Measurements from ENCODE around the gene SLC13A1.
"Not testable (repeated sequence)": the region's sequence is repeated elsewhere in the genome, so short reads cannot be mapped to it uniquely, and the experiment has no call there.

The SLC13A1 gene

GRCh38 chr7:123199883-123200282 lies at the start of gene SLC13A1:
SLC13A1 (minus strand) TSS chr7:123199969; CDS start chr7:123199946, 23 bp downstream.
- no peak for DNase-seq

- no peak for DNase-seq
These were observed 45.0 kb upstream of the SLC13A1 start for GRCh38 chr7:123244768-123245167.

GRCh38 chr7:123242467-123243092 lies 42.8 kb upstream of the SLC13A1 start:
- no peak for DNase-seq

- no peak for DNase-seq
These were observed 42.0 kb upstream of the SLC13A1 start for GRCh38 chr7:123241809-123242208.

GRCh38 chr7:123231021-123232000 lies 31.5 kb upstream of the SLC13A1 start:
- no peak for DNase-seq

- no peak for DNase-seq
These were observed 30.8 kb upstream of the SLC13A1 start for GRCh38 chr7:123230603-123231002.

GRCh38 chr7:123230147-123230546 lies 30.4 kb upstream of the SLC13A1 start:
- no peak for DNase-seq

GRCh38 chr7:123229426-123229825 lies 29.7 kb upstream of the SLC13A1 start:
- no peak for DNase-seq

GRCh38 chr7:123227666-123228065 lies 27.9 kb upstream of the SLC13A1 start:
- DNase-seq: not testable (repeated sequence)

- DNase-seq: no peak
These were observed 20.6 kb upstream of the SLC13A1 start for GRCh38 chr7:123220396-123220795.

GRCh38 chr7:123218866-123219265 lies 19.1 kb upstream of the SLC13A1 start:
- DNase-seq: no peak

GRCh38 chr7:123216825-123217224 lies 17.1 kb upstream of the SLC13A1 start:
- no peak for DNase-seq

- no peak for DNase-seq
These were observed 15.6 kb upstream of the SLC13A1 start for GRCh38 chr7:123215350-123215749.

- DNase-seq: no peak
These were observed 11.8 kb upstream of the SLC13A1 start for GRCh38 chr7:123211545-123211944.

- no peak for DNase-seq
These were observed 11.2 kb upstream of the SLC13A1 start for GRCh38 chr7:123210986-123211385.

- no peak for DNase-seq
These were observed 10.0 kb upstream of the SLC13A1 start for GRCh38 chr7:123209786-123210185.

GRCh38 chr7:123208793-123209192 lies 9.0 kb upstream of the SLC13A1 start:
- DNase-seq: peak; percentile 14

GRCh38 chr7:123204206-123204835 lies 4.6 kb upstream of the SLC13A1 start:
- no peak for DNase-seq

GRCh38 chr7:123201901-123202300 lies 2.1 kb upstream of the SLC13A1 start:
- DNase-seq: no peak

GRCh38 chr7:123198668-123199652 lies 809 bp downstream of the SLC13A1 start:
- DNase-seq: no peak

GRCh38 chr7:123198111-123198510 lies 1.7 kb downstream of the SLC13A1 start:
- DNase-seq: no peak

GRCh38 chr7:123193235-123193634 lies 6.5 kb downstream of the SLC13A1 start:
- DNase-seq: no peak
